PC-9 (cell line): ENCODE results near the gene VPS8.

ENCODE experiments used
- EZH2 ChIP-seq: fragments of 200-600 bp; sonication (generic); IDR thresholded peaks from 2 replicates; pipeline ENCODE4 v1.8.0; 2017; ENCODE audit warnings: antibody characterized with exemption, low read depth
- TF ChIP-seq, protein P1 (sequence below): fragments of 200-600 bp; sonication (generic); conservative IDR thresholded peaks from 2 replicates; pipeline ENCODE4 v1.6.1; 2017; ENCODE audit warnings: mixed run types, antibody characterized with exemption, mild to moderate bottlenecking, moderate library complexity

DNA sequence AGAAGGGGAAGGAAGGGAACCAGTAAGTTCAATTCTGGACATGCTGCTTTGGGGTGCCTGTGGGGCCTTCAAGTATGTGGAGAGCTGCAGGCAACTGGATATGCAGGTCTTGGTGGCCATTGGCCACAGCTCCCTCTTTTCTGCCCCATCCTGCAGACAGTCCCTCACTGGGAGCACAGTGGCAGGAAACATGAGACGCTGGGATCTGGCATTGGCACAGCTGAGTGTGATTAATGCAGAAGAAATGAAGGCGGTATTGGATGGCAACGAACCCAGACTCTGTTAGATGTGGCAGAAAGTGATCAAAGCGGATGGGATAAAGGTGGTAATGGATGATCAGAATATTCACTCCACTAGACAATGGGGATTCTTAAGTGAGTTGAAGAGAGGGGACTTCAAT, 23.2 kb upstream of the VPS8 start:
- TF ChIP-seq, protein P1, sequence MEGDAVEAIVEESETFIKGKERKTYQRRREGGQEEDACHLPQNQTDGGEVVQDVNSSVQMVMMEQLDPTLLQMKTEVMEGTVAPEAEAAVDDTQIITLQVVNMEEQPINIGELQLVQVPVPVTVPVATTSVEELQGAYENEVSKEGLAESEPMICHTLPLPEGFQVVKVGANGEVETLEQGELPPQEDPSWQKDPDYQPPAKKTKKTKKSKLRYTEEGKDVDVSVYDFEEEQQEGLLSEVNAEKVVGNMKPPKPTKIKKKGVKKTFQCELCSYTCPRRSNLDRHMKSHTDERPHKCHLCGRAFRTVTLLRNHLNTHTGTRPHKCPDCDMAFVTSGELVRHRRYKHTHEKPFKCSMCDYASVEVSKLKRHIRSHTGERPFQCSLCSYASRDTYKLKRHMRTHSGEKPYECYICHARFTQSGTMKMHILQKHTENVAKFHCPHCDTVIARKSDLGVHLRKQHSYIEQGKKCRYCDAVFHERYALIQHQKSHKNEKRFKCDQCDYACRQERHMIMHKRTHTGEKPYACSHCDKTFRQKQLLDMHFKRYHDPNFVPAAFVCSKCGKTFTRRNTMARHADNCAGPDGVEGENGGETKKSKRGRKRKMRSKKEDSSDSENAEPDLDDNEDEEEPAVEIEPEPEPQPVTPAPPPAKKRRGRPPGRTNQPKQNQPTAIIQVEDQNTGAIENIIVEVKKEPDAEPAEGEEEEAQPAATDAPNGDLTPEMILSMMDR = no peak
- TF ChIP-seq EZH2 = no peak
